Sciatic nerve (tissue), 2 donors: ENCODE data around the gene FBXO34. TPM values are rescaled to one million over a fixed set of nuclear protein-coding genes. Genes with fewer than 3 reads are reported as not detected.
A peak's percentile ranks its signal among the peaks of the same experiment; 100 is the strongest.
"Not testable (repeated sequence)": the region's sequence is repeated elsewhere in the genome, so short reads cannot be mapped to it uniquely, and the experiment has no call there.

ENCODE experiments used
- ATAC-seq: fragments of 200-7000 bp; cut with Tn5 transposase; one replicate; pipeline ENCODE4 v1.9.1; 2020; ENCODE audit warnings: mild to moderate bottlenecking, moderate library complexity
- DNase-seq: peaks from one replicate; pipeline ENCODE4 v3.0.0-alpha.2; 2020; ENCODE audit warnings: low spot score
- intact Hi-C: fragments of 100-400 bp; cut with DNase I; formaldehyde crosslinking; loops from one replicate; pipeline ENCODE4 v1.14.2; 2022
- total RNA-seq: library from RNA; stranded (reverse); fragmentation: NEBNext Ultra II Directional; extraction: Animal tissue kit (Norgen Biotek cat#: 25700); gene quantifications from one replicate; pipeline ENCODE4 v1.2.1, GENCODE V29; 2021
- donor health status: DM: no; HTN: no; CAD: no.
- donor health status: DM: no; HTN: no; CAD: no.

Gene FBXO34
- total RNA-seq, 1 donor from 2014 or later: 20.0 TPM

- ATAC-seq (no peak), DNase-seq (no peak)
- intact Hi-C loops: no loop called here
Measured at GRCh38 chr14:55336691-55337090, 65.5 kb downstream of the FBXO34 start.

- no peak for DNase-seq
- no peak for ATAC-seq
- intact Hi-C loops: no loop called here
Measured at GRCh38 chr14:55339770-55340169, 68.5 kb downstream of the FBXO34 start.

- no peak for ATAC-seq
- intact Hi-C loops: no loop called here
- no peak for DNase-seq
Measured at GRCh38 chr14:55340482-55340881, 69.3 kb downstream of the FBXO34 start.

GRCh38 chr14:55341781-55342180 is 70.6 kb downstream of the FBXO34 start:
- no peak for DNase-seq
- intact Hi-C loops: no loop called here
- ATAC-seq: no peak

- intact Hi-C loops, DNase-seq, ATAC-seq: not testable (repeated sequence)
Measured at GRCh38 chr14:55344582-55345163, 73.5 kb downstream of the FBXO34 start.

- ATAC-seq (no peak), DNase-seq (no peak)
- intact Hi-C loops: no loop called here
Measured at GRCh38 chr14:55347040-55347439, 75.8 kb downstream of the FBXO34 start.

- DNase-seq (no peak), ATAC-seq (no peak)
- intact Hi-C loops: no loop called here
Measured at GRCh38 chr14:55347748-55348147, 76.5 kb downstream of the FBXO34 start.

- ATAC-seq (no peak), DNase-seq (no peak)
- intact Hi-C loops: no loop called here
Measured at GRCh38 chr14:55348766-55349453, 77.7 kb downstream of the FBXO34 start.

- DNase-seq (no peak), ATAC-seq (no peak)
- intact Hi-C loops: no loop called here
Measured at GRCh38 chr14:55349565-55349964, 78.3 kb downstream of the FBXO34 start.

GRCh38 chr14:55350461-55350860 is 79.2 kb downstream of the FBXO34 start:
- intact Hi-C loops: no loop called here
- DNase-seq (no peak), ATAC-seq (no peak)

GRCh38 chr14:55351111-55351510 is 79.9 kb downstream of the FBXO34 start:
- DNase-seq (no peak), ATAC-seq (no peak)
- intact Hi-C loops: no loop called here

- intact Hi-C loops: no loop called here
- DNase-seq: no peak
- no peak for ATAC-seq
Measured at GRCh38 chr14:55352201-55352600, 81.0 kb downstream of the FBXO34 start.

- intact Hi-C loops: no loop called here
- no peak for DNase-seq
- peak; percentile 13 for ATAC-seq
Measured at GRCh38 chr14:55353686-55354467, 82.7 kb downstream of the FBXO34 start.

- DNase-seq: no peak
- ATAC-seq: peak; percentile 63
- intact Hi-C loops: no loop called here
Measured at GRCh38 chr14:55354500-55354899, 83.3 kb downstream of the FBXO34 start.

- DNase-seq: no peak
- no peak for ATAC-seq
- intact Hi-C loops: no loop called here
Measured at GRCh38 chr14:55355922-55356321, 84.7 kb downstream of the FBXO34 start.

- intact Hi-C loops: no loop called here
- ATAC-seq (no peak), DNase-seq (no peak)
Measured at GRCh38 chr14:55356913-55357312, 85.7 kb downstream of the FBXO34 start.

GRCh38 chr14:55359307-55359706 is 88.1 kb downstream of the FBXO34 start:
- intact Hi-C loops: no loop called here
- DNase-seq (no peak), ATAC-seq (no peak)

- DNase-seq (no peak), ATAC-seq (no peak)
- intact Hi-C loops: no loop called here
Measured at GRCh38 chr14:55361190-55361589, 90.0 kb downstream of the FBXO34 start.

- DNase-seq: no peak
- intact Hi-C loops: no loop called here
- no peak for ATAC-seq
Measured at GRCh38 chr14:55366271-55366670, 95.0 kb downstream of the FBXO34 start.

- intact Hi-C loops: no loop called here
Measured at GRCh38 chr14:55370883-55371455, 99.7 kb downstream of the FBXO34 start.

More at GRCh38 chr14:55370883-55371455, 99.7 kb downstream of the FBXO34 start:
- ATAC-seq (no peak), DNase-seq (no peak)
